PC-3 (cell line): ENCODE measurements around the gene DHRS4.

Experiments used
- EZH2 ChIP-seq: fragments of 300-600 bp; sonication (generic); IDR thresholded peaks from one replicate; pipeline ENCODE4 v1.6.1; 2017; ENCODE audit warnings: antibody characterized with exemption, mild to moderate bottlenecking, low read length; ENCODE audit not compliant: unreplicated experiment
- EZH2phosphoT487 ChIP-seq: fragments of 300-600 bp; sonication (generic); IDR thresholded peaks from 2 replicates; pipeline ENCODE4 v1.6.1; 2018; ENCODE audit warnings: mild to moderate bottlenecking, antibody characterized with exemption, low read length, borderline replicate concordance
- TF ChIP-seq, protein P1 (sequence below): fragments of 300-600 bp; sonication (generic); conservative IDR thresholded peaks from 2 replicates; pipeline ENCODE4 v1.5.1; 2017; ENCODE audit warnings: antibody characterized with exemption, low read depth, mild to moderate bottlenecking, low read length

DNA sequence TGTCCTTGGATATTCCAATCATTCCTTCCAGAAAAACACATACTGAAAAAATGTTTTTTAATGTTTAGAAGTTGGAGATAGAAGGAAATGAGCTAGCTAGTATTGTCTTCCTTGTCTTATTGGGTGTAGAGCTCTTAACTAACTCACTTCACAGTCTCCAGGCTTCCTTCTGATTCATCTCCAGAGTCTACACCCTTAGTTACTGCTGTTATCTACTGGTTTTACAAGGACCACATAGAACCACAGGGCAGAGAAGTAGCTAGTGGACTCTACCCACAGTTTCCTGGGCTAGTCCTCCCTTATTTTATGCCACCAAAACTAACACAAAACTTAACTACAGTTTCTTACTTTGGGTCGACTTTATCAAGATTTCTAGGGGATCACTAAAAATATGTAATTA lies 31.0 kb upstream of the DHRS4 start:
- TF ChIP-seq, protein P1, sequence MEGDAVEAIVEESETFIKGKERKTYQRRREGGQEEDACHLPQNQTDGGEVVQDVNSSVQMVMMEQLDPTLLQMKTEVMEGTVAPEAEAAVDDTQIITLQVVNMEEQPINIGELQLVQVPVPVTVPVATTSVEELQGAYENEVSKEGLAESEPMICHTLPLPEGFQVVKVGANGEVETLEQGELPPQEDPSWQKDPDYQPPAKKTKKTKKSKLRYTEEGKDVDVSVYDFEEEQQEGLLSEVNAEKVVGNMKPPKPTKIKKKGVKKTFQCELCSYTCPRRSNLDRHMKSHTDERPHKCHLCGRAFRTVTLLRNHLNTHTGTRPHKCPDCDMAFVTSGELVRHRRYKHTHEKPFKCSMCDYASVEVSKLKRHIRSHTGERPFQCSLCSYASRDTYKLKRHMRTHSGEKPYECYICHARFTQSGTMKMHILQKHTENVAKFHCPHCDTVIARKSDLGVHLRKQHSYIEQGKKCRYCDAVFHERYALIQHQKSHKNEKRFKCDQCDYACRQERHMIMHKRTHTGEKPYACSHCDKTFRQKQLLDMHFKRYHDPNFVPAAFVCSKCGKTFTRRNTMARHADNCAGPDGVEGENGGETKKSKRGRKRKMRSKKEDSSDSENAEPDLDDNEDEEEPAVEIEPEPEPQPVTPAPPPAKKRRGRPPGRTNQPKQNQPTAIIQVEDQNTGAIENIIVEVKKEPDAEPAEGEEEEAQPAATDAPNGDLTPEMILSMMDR, result no peak
- TF ChIP-seq EZH2, result no peak
- no peak for TF ChIP-seq EZH2phosphoT487
